IMR-90 (cell line): ENCODE results near the gene TBX15. TPM values are rescaled to one million over a fixed set of nuclear protein-coding genes. Genes with fewer than 3 reads are reported as not detected.

ENCODE experiments used
- ATAC-seq: fragments of 200-7000 bp; cut with Tn5 transposase; 2 replicates; pipeline ENCODE4 v1.9.1; 2020; ENCODE audit warnings: low read depth, mild to moderate bottlenecking, moderate library complexity
- BruUV-seq: library from RNA; stranded (reverse); fragments of 400-500 nt; replicated peaks from 2 replicates; lab custom pipeline; 2021; lab: Mats Ljungman, UMichigan
- CTCF ChIA-PET: fragments of 300-600 bp; formaldehyde crosslinking; extraction: SDS; loops from one replicate; lab custom pipeline; 2021; ENCODE audit warnings: antibody characterized with exemption; lab: Yijun Ruan, JAX
- POLR2A ChIA-PET: fragments of 300-600 bp; sonication (Branson Sonifier 250); formaldehyde crosslinking; loops from one replicate; lab custom pipeline; 2022; ENCODE audit warnings: antibody characterized with exemption; ENCODE audit not compliant: unreplicated experiment; lab: Charles Lee
- DNase-seq: peaks from one replicate; pipeline ENCODE4 v3.0.0; 2013
- H2AFZ ChIP-seq: replicated peaks from 2 replicates; pipeline ENCODE3; 2013; ENCODE audit warnings: low read length, mild to moderate bottlenecking; ENCODE audit not compliant: poor library complexity
- H2AK5ac ChIP-seq: 2 replicates; pipeline ENCODE4 v1.6.1; 2013; ENCODE audit warnings: low read depth, low read length, inconsistent platforms
- H2AK9ac ChIP-seq: replicated peaks from 2 replicates; pipeline ENCODE3; 2013; ENCODE audit warnings: mild to moderate bottlenecking, low read depth, low read length, moderate library complexity; ENCODE audit not compliant: poor library complexity
- H2BK120ac ChIP-seq: 2 replicates; pipeline ENCODE4 v1.6.1; 2013; ENCODE audit warnings: low read depth, low read length, inconsistent platforms
- H2BK15ac ChIP-seq: 3 replicates; pipeline ENCODE4 v1.6.1; 2013; ENCODE audit warnings: low read depth, low read length, inconsistent platforms
- H2BK20ac ChIP-seq: 2 replicates; pipeline ENCODE4 v1.6.1; 2013; ENCODE audit warnings: low read depth, mild to moderate bottlenecking, inconsistent platforms, low read length, moderate library complexity
- H2BK5ac ChIP-seq: 2 replicates; pipeline ENCODE4 v1.6.1; 2013; ENCODE audit warnings: mild to moderate bottlenecking, low read depth, low read length, inconsistent platforms; ENCODE audit not compliant: poor library complexity, severe bottlenecking
- H3K14ac ChIP-seq: replicated peaks from 2 replicates; pipeline ENCODE4 v1.6.1; 2013; ENCODE audit warnings: low read depth, low read length, inconsistent platforms
- H3K18ac ChIP-seq: 2 replicates; pipeline ENCODE4 v1.6.1; 2013; ENCODE audit warnings: low read depth, low read length, control low read depth
- H3K23ac ChIP-seq: 2 replicates; pipeline ENCODE4 v1.6.1; 2013; ENCODE audit warnings: low read depth, low read length, inconsistent platforms
- H3K27ac ChIP-seq: 2 replicates; pipeline ENCODE4 v1.5.1; 2013; ENCODE audit warnings: mild to moderate bottlenecking, control low read depth, low read length; ENCODE audit not compliant: insufficient read depth
- H3K27me3 ChIP-seq: 2 replicates; pipeline ENCODE4 v1.6.1; 2013; ENCODE audit warnings: low read length; ENCODE audit not compliant: control insufficient read depth, insufficient read depth
- H3K36me3 ChIP-seq: 2 replicates; pipeline ENCODE4 v1.6.1; 2013; ENCODE audit warnings: low read length, mixed read lengths; ENCODE audit not compliant: control insufficient read depth, insufficient read depth
- H3K4ac ChIP-seq: 2 replicates; pipeline ENCODE4 v1.6.1; 2013; ENCODE audit warnings: low read depth, low read length, inconsistent platforms
- H3K4me1 ChIP-seq: 2 replicates; pipeline ENCODE4 v1.6.1; 2013; ENCODE audit warnings: low read length, mixed read lengths; ENCODE audit not compliant: control insufficient read depth, insufficient read depth
- H3K4me2 ChIP-seq: 2 replicates; pipeline ENCODE4 v1.6.1; 2013; ENCODE audit warnings: low read depth, mild to moderate bottlenecking, control low read depth, low read length, moderate library complexity
- H3K4me3 ChIP-seq: 2 replicates; pipeline ENCODE4 v1.5.1; 2013; ENCODE audit warnings: low read depth, mild to moderate bottlenecking, control low read depth, low read length, moderate library complexity; ENCODE audit not compliant: insufficient read depth
- H3K56ac ChIP-seq: 2 replicates; pipeline ENCODE4 v1.6.1; 2013; ENCODE audit warnings: low read length, inconsistent platforms; ENCODE audit not compliant: insufficient read depth; ENCODE audit errors: extremely low read depth
- H3K79me1 ChIP-seq, 2 experiments: 2 replicates each; pipeline ENCODE4 v1.6.1; 2013; ENCODE audit warnings: low read length in 2 of 2, inconsistent platforms in 1 of 2, low read depth in 1 of 2
- H3K9ac ChIP-seq: 2 replicates; pipeline ENCODE4 v1.6.1; 2013; ENCODE audit warnings: low read depth, low read length, control low read depth
- H3K9me1 ChIP-seq: 2 replicates; pipeline ENCODE4 v1.6.1; 2013; ENCODE audit warnings: low read length, inconsistent platforms; ENCODE audit not compliant: insufficient read depth
- H3K9me3 ChIP-seq: 2 replicates; pipeline ENCODE4 v1.6.1; 2013; ENCODE audit warnings: low read length; ENCODE audit not compliant: control insufficient read depth, insufficient read depth
- H4K20me1 ChIP-seq: 2 replicates; pipeline ENCODE4 v1.6.1; 2013; ENCODE audit warnings: low read length, inconsistent platforms; ENCODE audit not compliant: insufficient read depth
- H4K5ac ChIP-seq: 2 replicates; pipeline ENCODE4 v1.6.1; 2013; ENCODE audit warnings: mild to moderate bottlenecking, low read depth, low read length, control low read depth
- H4K8ac ChIP-seq, 2 experiments: 2 replicates each; pipeline ENCODE4 v1.6.1; 2013; ENCODE audit warnings: low read depth in 2 of 2, low read length in 2 of 2, control low read depth in 1 of 2, inconsistent platforms in 1 of 2
- H4K91ac ChIP-seq: 2 replicates; pipeline ENCODE4 v1.6.1; 2013; ENCODE audit warnings: low read depth, low read length, inconsistent platforms; ENCODE audit not compliant: insufficient read depth
- CEBPB ChIP-seq: IDR thresholded peaks from 2 replicates; pipeline ENCODE4 v1.6.1; 2012; ENCODE audit warnings: low read depth, low read length, improper control_type of control experiment
- MAZ ChIP-seq: IDR thresholded peaks from 2 replicates; pipeline ENCODE4 v1.6.1; 2012; ENCODE audit warnings: low read depth, mild to moderate bottlenecking, low read length, improper control_type of control experiment, moderate library complexity, borderline replicate concordance
- RFX5 ChIP-seq: IDR thresholded peaks from 2 replicates; pipeline ENCODE4 v1.8.0; 2012; ENCODE audit warnings: low read depth, mild to moderate bottlenecking, low read length, moderate library complexity
- WGBS, 2 experiments: methylation state at CpG; one replicate each; pipeline versions ENCODE4 v1.1.5 to v1.1.7; 2013; ENCODE audit warnings: missing lambda C conversion rate in 2 of 2; ENCODE audit not compliant: insufficient read length in 1 of 2; ENCODE audit errors: extremely low coverage in 2 of 2; 5-methylcytosine and 5-hydroxymethylcytosine counted together
- dilution Hi-C: fragments of 300-500 bp; cut with HindIII; formaldehyde crosslinking; loops from one replicate; pipeline ENCODE4 v1.14.3; 2018; ENCODE audit warnings: low sequenced_read_pairs; ENCODE audit not compliant: unreplicated experiment
- in situ Hi-C: fragments of 300-500 bp; cut with MboI; formaldehyde crosslinking; loops from 3 replicates; pipeline ENCODE4 v1.14.3; 2019; ENCODE audit warnings: low sequenced_read_pairs, inconsistent platforms, mixed read lengths
- intact Hi-C: fragments of 100-400 bp; cut with micrococcal nuclease; formaldehyde crosslinking; loops from 2 replicates; pipeline ENCODE4 v1.10.0; 2022
- polyA plus RNA-seq, 3 experiments: library from polyadenylated mRNA; depleted of rRNA; stranded (reverse); fragments of >200 nt; gene quantifications; 2 replicates each; pipeline ENCODE4 v1.2.3, GENCODE V29; 2012; ENCODE audit warnings: low replicate concordance in 1 of 3
- total RNA-seq: library from RNA; depleted of rRNA; stranded (reverse); fragments of >200 nt; gene quantifications from 2 replicates; pipeline ENCODE4 v1.2.3, GENCODE V29; 2012

The TBX15 gene
- total and polyA plus RNA-seq, 2 of the 4 experiments (the other 2 are of a cell fraction) = not detected

GRCh38 chr1:118920124-118920717, 67.9 kb downstream of the TBX15 start:
- Histone ChIP-seq H3K79me1 (no peaks in the 10 kb centered on the region), H4K91ac (no peak overlapping the region), H3K4ac (no peak overlapping the region), H2BK5ac (no peak overlapping the region), H3K14ac (no peak overlapping the region), H3K56ac (no peak overlapping the region), H2AK5ac (no peak overlapping the region), H3K4me3 (no peak overlapping the region), H3K4me1 (no peaks in the 10 kb centered on the region), H3K23ac (no peak overlapping the region), H3K9me1 (no peaks in the 10 kb centered on the region), H2BK120ac (no peak overlapping the region), H3K27ac (no peak overlapping the region), H3K27me3 (no peaks in the 10 kb centered on the region), H4K5ac (no peak overlapping the region), H3K9me3 (no peaks in the 10 kb centered on the region), H2AK9ac (no peak overlapping the region), H4K20me1 (no peaks in the 10 kb centered on the region), H2BK15ac (no peak overlapping the region), H2AFZ (no peak overlapping the region), H4K8ac (no peak overlapping the region), H3K4me2 (no peak overlapping the region), H3K9ac (no peak overlapping the region), H2BK20ac (no peak overlapping the region), H3K18ac (no peak overlapping the region), H3K36me3 (no peaks in the 10 kb centered on the region)
- ChIA-PET CTCF (no interaction called here), POLR2A (no interaction called here)
- dilution Hi-C loops (no loop called here), in situ Hi-C loops (no loop called here), intact Hi-C loops (no loop called here)
- TF ChIP-seq MAZ (no peak), CEBPB (no peak), RFX5 (no peak)
- WGBS, 2 experiments = 25% methylated on average over 1 of the region's 4 CpGs; no CpG with 5 or more reads in 1 of the 2 experiments
- no peak for ATAC-seq
- no peak for DNase-seq
- no TSS peak for BruUV-seq
